Measurements from ENCODE around the gene TOPBP1.

TOPBP1 gene

DNA sequence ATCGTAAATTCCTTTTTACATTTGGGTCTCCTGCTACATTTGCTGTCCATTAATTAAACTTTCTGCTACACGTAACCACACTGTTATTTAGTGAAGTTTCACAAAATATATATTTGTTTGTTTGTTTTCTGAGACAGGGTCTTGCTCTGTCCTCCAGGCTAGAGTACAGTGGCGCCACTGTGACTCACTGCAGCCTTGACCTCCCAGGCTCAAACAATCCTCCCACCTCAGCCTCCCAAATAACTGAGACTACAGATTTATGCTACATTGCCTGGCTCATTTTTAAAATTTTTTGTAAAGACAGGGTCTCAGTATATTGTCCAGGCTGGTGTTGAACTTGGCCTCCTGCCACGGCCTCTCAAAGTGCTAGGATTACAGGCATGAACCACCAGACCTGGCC, 20.5 kb downstream of the TOPBP1 start:
- intact Hi-C loops (cut with DNase I; ENCODE audit: low total_unique reads), result no loop called here
- H3K27ac ChIP-seq, result no peak overlapping the region
- no peak for DNase-seq
- H3K9me3 ChIP-seq, result no peaks in the 10 kb centered on the region
- peaks cover 0 to 3% (median 0%) of the 10 kb centered on the region in 4 donors for H3K4me1 ChIP-seq
- TF ChIP-seq, protein P1, sequence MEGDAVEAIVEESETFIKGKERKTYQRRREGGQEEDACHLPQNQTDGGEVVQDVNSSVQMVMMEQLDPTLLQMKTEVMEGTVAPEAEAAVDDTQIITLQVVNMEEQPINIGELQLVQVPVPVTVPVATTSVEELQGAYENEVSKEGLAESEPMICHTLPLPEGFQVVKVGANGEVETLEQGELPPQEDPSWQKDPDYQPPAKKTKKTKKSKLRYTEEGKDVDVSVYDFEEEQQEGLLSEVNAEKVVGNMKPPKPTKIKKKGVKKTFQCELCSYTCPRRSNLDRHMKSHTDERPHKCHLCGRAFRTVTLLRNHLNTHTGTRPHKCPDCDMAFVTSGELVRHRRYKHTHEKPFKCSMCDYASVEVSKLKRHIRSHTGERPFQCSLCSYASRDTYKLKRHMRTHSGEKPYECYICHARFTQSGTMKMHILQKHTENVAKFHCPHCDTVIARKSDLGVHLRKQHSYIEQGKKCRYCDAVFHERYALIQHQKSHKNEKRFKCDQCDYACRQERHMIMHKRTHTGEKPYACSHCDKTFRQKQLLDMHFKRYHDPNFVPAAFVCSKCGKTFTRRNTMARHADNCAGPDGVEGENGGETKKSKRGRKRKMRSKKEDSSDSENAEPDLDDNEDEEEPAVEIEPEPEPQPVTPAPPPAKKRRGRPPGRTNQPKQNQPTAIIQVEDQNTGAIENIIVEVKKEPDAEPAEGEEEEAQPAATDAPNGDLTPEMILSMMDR (IDR thresholded peaks at IDR 0.05), result no peak
- no peaks in the 10 kb centered on the region for H3K27me3 ChIP-seq
- no peak overlapping the region for H3K4me3 ChIP-seq
- peaks cover 43 to 70% (median 52%) of the 10 kb centered on the region in 3 donors for H3K36me3 ChIP-seq

- Histone ChIP-seq H3K27ac (no peak overlapping the region), H3K4me1 (no peaks in the 10 kb centered on the region)
These were observed 28.3 kb downstream of the TOPBP1 start for GRCh38 chr3:133633439-133633838.

GRCh38 chr3:133629146-133629545, 32.6 kb downstream of the TOPBP1 start:
- H3K4me1 ChIP-seq, result no peaks in the 10 kb centered on the region
- TF ChIP-seq, protein P1 (IDR thresholded peaks at IDR 0.05), result no peak
- no peak overlapping the region for H3K27ac ChIP-seq
- H3K36me3 ChIP-seq, result peaks cover 35 to 64% (median 52%) of the 10 kb centered on the region in 3 donors
- intact Hi-C loops (cut with DNase I; ENCODE audit: low total_unique reads), result no loop called here
- no peak overlapping the region for H3K4me3 ChIP-seq
- H3K9me3 ChIP-seq, result no peaks in the 10 kb centered on the region
- no peak for DNase-seq
- no peaks in the 10 kb centered on the region for H3K27me3 ChIP-seq

More at GRCh38 chr3:133633439-133633838, 28.3 kb downstream of the TOPBP1 start:
- intact Hi-C loops (cut with DNase I; ENCODE audit: low total_unique reads), result no loop called here
- no peaks in the 10 kb centered on the region for H3K9me3 ChIP-seq
- H3K4me3 ChIP-seq, result no peak overlapping the region
- no peaks in the 10 kb centered on the region for H3K27me3 ChIP-seq
- H3K36me3 ChIP-seq, result peaks cover 47 to 63% (median 48%) of the 10 kb centered on the region in 3 donors
- DNase-seq, result no peak
- TF ChIP-seq, protein P1 (IDR thresholded peaks at IDR 0.05), result no peak

GRCh38 chr3:133627789-133628188, 34.0 kb downstream of the TOPBP1 start:
- H3K4me3 ChIP-seq, result no peak overlapping the region
- no peak overlapping the region for H3K27ac ChIP-seq
- no peak for DNase-seq
- H3K36me3 ChIP-seq, result peaks cover 39 to 69% (median 46%) of the 10 kb centered on the region in 3 donors
- H3K9me3 ChIP-seq, result no peaks in the 10 kb centered on the region
- no peaks in the 10 kb centered on the region for H3K4me1 ChIP-seq
- TF ChIP-seq, protein P1 (IDR thresholded peaks at IDR 0.05), result no peak
- intact Hi-C loops (cut with DNase I; ENCODE audit: low total_unique reads), result no loop called here
- no peaks in the 10 kb centered on the region for H3K27me3 ChIP-seq

DNA sequence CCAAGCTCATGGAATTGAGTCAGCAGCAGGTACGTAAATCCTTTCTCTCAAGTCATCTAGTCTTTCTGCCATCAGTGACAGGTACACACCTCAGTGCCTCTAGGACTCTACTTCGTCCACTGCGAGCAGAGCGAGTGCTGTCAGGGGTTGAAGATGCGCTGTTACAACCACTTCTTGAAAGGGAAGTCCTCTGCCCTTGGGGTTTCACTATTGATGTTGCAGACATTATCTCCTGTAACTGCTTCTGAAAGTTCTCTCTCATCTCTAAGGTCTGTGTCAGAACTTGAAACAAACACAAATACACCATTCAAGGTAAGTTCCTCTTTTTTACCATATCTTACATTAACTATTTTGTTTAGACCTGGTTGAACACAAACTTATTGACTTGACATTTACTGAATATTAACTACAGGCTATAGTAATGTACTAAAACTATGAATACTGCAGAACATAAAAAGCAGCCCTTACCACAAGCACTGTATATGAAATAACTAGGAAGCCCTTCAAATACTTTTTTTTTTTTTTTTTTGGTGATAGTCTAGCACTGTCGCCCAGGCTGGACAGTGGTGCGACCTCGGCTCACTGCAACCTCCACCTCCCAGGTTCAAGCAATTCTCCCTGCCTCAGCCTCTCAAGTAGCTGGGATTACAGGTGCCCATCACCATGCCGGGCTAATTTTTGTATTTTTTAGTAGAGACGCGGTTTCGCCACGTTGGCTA, 41.5 kb downstream of the TOPBP1 start:
- TF ChIP-seq, protein P1 (IDR thresholded peaks at IDR 0.05), result no peak
- H3K4me3 ChIP-seq, result no peak overlapping the region
- no peaks in the 10 kb centered on the region for H3K27me3 ChIP-seq
- H3K36me3 ChIP-seq, result peaks cover 40 to 87% (median 48%) of the 10 kb centered on the region in 3 donors
- H3K9me3 ChIP-seq, result no peaks in the 10 kb centered on the region
- intact Hi-C loops (cut with DNase I; ENCODE audit: low total_unique reads), result no loop called here
- H3K27ac ChIP-seq, result no peak overlapping the region
- H3K4me1 ChIP-seq, result no peaks in the 10 kb centered on the region
- no peak for DNase-seq

Data from tibial artery (tissue), 4 donors.